GM12878 (cell line): ENCODE data around the gene NFYB. TPM values are rescaled to one million over a fixed set of nuclear protein-coding genes. Genes with fewer than 3 reads are reported as not detected.

Source experiments
- ATAC-seq: fragments of 200-7000 bp; cut with Tn5 transposase; 3 replicates; pipeline ENCODE4 v1.9.1; 2020; ENCODE audit warnings: mild to moderate bottlenecking, moderate library complexity
- BruUV-seq: library from RNA; stranded (reverse); fragments of 400-500 nt; replicated peaks from 2 replicates; lab custom pipeline; 2021; lab: Mats Ljungman, UMichigan
- CTCF ChIA-PET: fragments of 300-600 bp; sonication (Branson Sonifier 250); formaldehyde crosslinking; extraction: SDS; loops from one replicate; lab custom pipeline; 2021; ENCODE audit warnings: inconsistent platforms; lab: Yijun Ruan, JAX
- POLR2A ChIA-PET: fragments of 350-600 bp; formaldehyde crosslinking; extraction: SDS; loops from one replicate; lab custom pipeline; 2021; ENCODE audit warnings: inconsistent platforms; lab: Charles Lee
- RAD21 ChIA-PET: fragments of 300-600 bp; sonication (Branson Sonifier 250); formaldehyde crosslinking; loops from one replicate; lab custom pipeline; 2023; ENCODE audit warnings: antibody characterized with exemption; ENCODE audit not compliant: unreplicated experiment; lab: Charles Lee
- SMC1A ChIA-PET: fragments of 300-600 bp; sonication (Branson Sonifier 250); formaldehyde crosslinking; loops from one replicate; lab custom pipeline; 2023; ENCODE audit not compliant: unreplicated experiment, uncharacterized antibody; lab: Charles Lee
- DNase-seq: peaks from one replicate; pipeline ENCODE4 v3.0.0-alpha.2; 2011; ENCODE audit warnings: low read depth, low spot score
- FAIRE-seq: peaks from 3 replicates; lab custom pipeline; 2011; peaks lifted over from hg19 to GRCh38; lab: Jason Lieb, UNC
- H2AFZ ChIP-seq: 2 replicates; pipeline ENCODE4 v1.6.0; 2011; ENCODE audit warnings: low read depth, low read length, control low read depth; ENCODE audit not compliant: control insufficient read depth
- H3K27ac ChIP-seq: 2 replicates; pipeline ENCODE4 v1.5.1; 2011; ENCODE audit warnings: control low read depth; ENCODE audit not compliant: control insufficient read depth, insufficient read depth
- H3K27me3 ChIP-seq, 2 experiments: replicated peaks in 1 of 2; 2 replicates each; pipeline versions ENCODE4 v1.6.0 to v1.6.1; 2011; ENCODE audit warnings: low read length in 1 of 2; ENCODE audit not compliant: control insufficient read depth in 2 of 2, insufficient read depth in 2 of 2
- H3K36me3 ChIP-seq, 2 experiments: 2 replicates each; pipeline ENCODE4 v1.5.1; 2011; ENCODE audit warnings: low read length in 1 of 2; ENCODE audit not compliant: control insufficient read depth in 2 of 2, insufficient read depth in 2 of 2
- H3K4me1 ChIP-seq: 2 replicates; pipeline ENCODE4 v1.6.1; 2011; ENCODE audit warnings: mild to moderate bottlenecking, low read length, moderate library complexity, mixed read lengths; ENCODE audit not compliant: control insufficient read depth, insufficient read depth
- H3K4me2 ChIP-seq: 2 replicates; pipeline ENCODE4 v1.6.0; 2011; ENCODE audit warnings: control low read depth; ENCODE audit not compliant: control insufficient read depth, insufficient read depth
- H3K4me3 ChIP-seq: fragments of 200-600 bp; sonication (generic); 2 replicates; pipeline ENCODE4 v1.5.1; 2016
- H3K79me2 ChIP-seq: 2 replicates; pipeline ENCODE4 v1.6.0; 2011; ENCODE audit warnings: low read length; ENCODE audit not compliant: control insufficient read depth, insufficient read depth
- H3K9ac ChIP-seq: 2 replicates; pipeline ENCODE4 v1.8.0; 2011; ENCODE audit warnings: low read length, control low read depth, mixed read lengths; ENCODE audit not compliant: control insufficient read depth, insufficient read depth
- H3K9me3 ChIP-seq: replicated peaks from 3 replicates; pipeline ENCODE4 v1.5.1; 2011; ENCODE audit warnings: mild to moderate bottlenecking, low read length; ENCODE audit not compliant: control insufficient read depth, insufficient read depth
- H4K20me1 ChIP-seq: 2 replicates; pipeline ENCODE4 v1.6.0; 2011; ENCODE audit not compliant: control insufficient read depth, insufficient read depth
- BHLHE40 ChIP-seq, 2 experiments: fragments of 450-650 bp in 1 of 2; IDR thresholded peaks; 2 replicates each; pipeline ENCODE4 v1.6.1; 2011 to 2017; ENCODE audit warnings: low read depth in 2 of 2, borderline replicate concordance in 1 of 2, improper control_type of control experiment in 1 of 2, low read length in 1 of 2, mild to moderate bottlenecking in 1 of 2
- ESRRA ChIP-seq: IDR thresholded peaks from 2 replicates; pipeline ENCODE4 v1.6.1; 2012; ENCODE audit warnings: mild to moderate bottlenecking, low read length, improper control_type of control experiment
- FOS ChIP-seq: IDR thresholded peaks from 3 replicates; pipeline ENCODE4 v1.6.1; 2011; ENCODE audit warnings: borderline replicate concordance; ENCODE audit not compliant: insufficient read length; ENCODE audit errors: extremely low read depth
- FOXK2 ChIP-seq: fragments of 450-650 bp; IDR thresholded peaks from 2 replicates; pipeline ENCODE4 v1.6.1; 2017; ENCODE audit warnings: mild to moderate bottlenecking, moderate library complexity
- FOXM1 ChIP-seq: IDR thresholded peaks from 2 replicates; pipeline ENCODE4 v1.6.1; 2012; ENCODE audit warnings: low read depth, mild to moderate bottlenecking, inconsistent platforms, low read length, moderate library complexity
- GABPA ChIP-seq: IDR thresholded peaks from 2 replicates; pipeline ENCODE4 v1.6.1; 2014; ENCODE audit warnings: antibody characterized with exemption, low read depth, mild to moderate bottlenecking, inconsistent platforms
- JUND ChIP-seq: IDR thresholded peaks from 2 replicates; pipeline ENCODE4 v1.6.1; 2012; ENCODE audit warnings: low read depth, mild to moderate bottlenecking, low read length, improper control_type of control experiment, moderate library complexity
- NFIC ChIP-seq: IDR thresholded peaks from 2 replicates; pipeline ENCODE4 v1.6.1; 2012; ENCODE audit warnings: low read depth, mild to moderate bottlenecking, inconsistent platforms, low read length, moderate library complexity
- NFYA ChIP-seq: IDR thresholded peaks from 2 replicates; pipeline ENCODE4 v1.6.1; 2011; ENCODE audit warnings: low read depth, mild to moderate bottlenecking, low read length, improper control_type of control experiment, borderline replicate concordance
- NR2C1 ChIP-seq: fragments of 450-650 bp; IDR thresholded peaks from 2 replicates; pipeline ENCODE4 v1.6.1; 2017; ENCODE audit warnings: antibody characterized with exemption, mild to moderate bottlenecking, moderate library complexity
- PAX5 ChIP-seq: IDR thresholded peaks from 2 replicates; pipeline ENCODE4 v1.6.1; 2011; ENCODE audit warnings: low read depth, low read length, borderline replicate concordance
- RB1 ChIP-seq: fragments of 450-650 bp; formaldehyde crosslinking; IDR thresholded peaks from 2 replicates; pipeline ENCODE4 v1.6.1; 2017; ENCODE audit warnings: mild to moderate bottlenecking, borderline replicate concordance
- SIN3A ChIP-seq: IDR thresholded peaks from 2 replicates; pipeline ENCODE4 v1.6.1; 2012; ENCODE audit warnings: low read depth, low read length, improper control_type of control experiment
- ZBED1 ChIP-seq: IDR thresholded peaks from 2 replicates; pipeline ENCODE4 v1.6.1; 2016; ENCODE audit warnings: borderline replicate concordance
- ZNF217 ChIP-seq: fragments of 450-650 bp; IDR thresholded peaks from 2 replicates; pipeline ENCODE4 v1.6.1; 2017; ENCODE audit warnings: antibody characterized with exemption, mild to moderate bottlenecking
- WGBS: methylation state at CpG from one replicate; pipeline ENCODE4 v1.1.6; 2016; ENCODE audit warnings: low lambda C conversion rate; ENCODE audit not compliant: insufficient replicate concordance, insufficient coverage; ENCODE audit errors: missing lambda C conversion rate; 5-methylcytosine and 5-hydroxymethylcytosine counted together
- in situ Hi-C: fragments of 300-500 bp; cut with MboI; formaldehyde crosslinking; loops from 9 replicates; pipeline ENCODE4 v1.14.3; 2018; ENCODE audit warnings: mixed read lengths
- intact Hi-C: fragments of 100-400 bp; cut with micrococcal nuclease; formaldehyde crosslinking; loops from one replicate; pipeline ENCODE4 v1.14.2; 2022; ENCODE audit not compliant: unreplicated experiment
- polyA plus RNA-seq, 11 experiments: library from polyadenylated mRNA; depleted of rRNA in 4 of 11; unstranded in 6 of 11; stranded (reverse) in 5 of 11; fragments of >200 nt; fragmentation: Nextera tagmentation in 4 of 11; fragmentation: Illumina TruSeq in 1 of 11; extraction: Ambion mirVana in 4 of 11; extraction: Trizol in 1 of 11; gene quantifications; 1 replicate in 1 of 11; 2 replicates in 10 of 11; pipeline versions ENCODE4 v1.2.1 to v1.2.3, GENCODE V29; 2011 to 2016; ENCODE audit warnings: inconsistent platforms in 2 of 11, missing spikeins in 2 of 11, low read depth in 1 of 11
- total RNA-seq, 4 experiments: library from RNA; depleted of rRNA in 3 of 4; stranded (reverse); fragments of >200 nt in 3 of 4; fragmentation: Illumina TruSeq in 1 of 4; extraction: Trizol in 1 of 4; gene quantifications; 2 replicates each; pipeline versions ENCODE4 v1.2.1 to v1.2.3, GENCODE V29; 2013 to 2021
- TF ChIP-seq, protein P1 (sequence below): fragments of 450-650 bp; IDR thresholded peaks from 2 replicates; pipeline ENCODE4 v1.6.1; 2016; ENCODE audit warnings: mild to moderate bottlenecking
- TF ChIP-seq, protein P2 (sequence below): IDR thresholded peaks from 2 replicates; pipeline ENCODE4 v1.6.1; 2012; ENCODE audit warnings: improper control_type of control experiment, low read depth, low read length; ENCODE audit not compliant: insufficient replicate concordance

NFYB gene
- total and polyA plus RNA-seq, 10 of the 15 experiments (the other 5 are each of a cell fraction or from before 2014, with no cell fraction given) = 13.8 to 42.3 (median 28.2) TPM

DNA sequence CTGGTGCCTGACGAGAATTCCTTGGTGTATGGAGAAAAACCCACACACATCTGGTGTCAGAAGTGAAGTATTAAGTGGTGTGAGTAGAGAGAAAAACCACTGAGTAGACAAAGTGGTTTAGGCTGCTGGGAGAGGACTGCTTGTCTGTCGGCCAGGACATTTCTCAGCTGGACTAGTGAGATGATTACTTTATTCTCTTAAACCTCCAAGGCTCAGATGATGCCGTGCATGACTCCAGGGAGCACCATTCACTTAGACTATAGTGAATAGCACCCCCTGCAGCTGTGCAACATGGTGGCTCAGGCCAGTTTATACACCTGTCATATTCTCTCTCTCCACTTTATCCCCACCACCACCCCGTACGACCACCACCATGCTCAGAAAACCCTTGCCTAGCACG lies 28.5 kb upstream of the NFYB start:
- no TSS peak for BruUV-seq
- no peak overlapping the region for H3K4me3 ChIP-seq
- H2AFZ ChIP-seq = no peak overlapping the region
- no peaks in the 10 kb centered on the region for H3K27me3 ChIP-seq
- H3K79me2 ChIP-seq = no peaks in the 10 kb centered on the region
- FAIRE-seq (no peak), DNase-seq (no peak), ATAC-seq (no peak)
- H3K36me3 ChIP-seq = no peaks in the 10 kb centered on the region
- no peak overlapping the region for H3K27ac ChIP-seq
- SMC1A ChIA-PET = interaction anchor here (0.6 kb wide), 1 partner anchor 12 kb away, joined by 3 read pairs; no protein-coding TSS in a partner anchor
- intact Hi-C loops = no loop called here
- 42% methylated on average over 6 of the region's 6 CpGs for WGBS
- no peak overlapping the region for H3K4me2 ChIP-seq
- no peaks in the 10 kb centered on the region for H4K20me1 ChIP-seq
- H3K4me1 ChIP-seq = no peaks in the 10 kb centered on the region
- POLR2A ChIA-PET = no interaction called here
- in situ Hi-C loops = no loop called here
- no peak overlapping the region for H3K9ac ChIP-seq
- TF ChIP-seq NR2C1 (no peak), ESRRA (no peak), PAX5 (no peak), RB1 (no peak), ZBED1 (no peak), ZNF217 (no peak), JUND (no peak), BHLHE40 (IDR thresholded peaks at IDR 0.05; ENCODE audit: borderline replicate concordance in 1 of 2, low read depth in 2 of 2, low read length in 1 of 2) (no peak), FOS (no peak), SIN3A (no peak), GABPA (no peak), NFYA (no peak), FOXK2 (no peak), NFIC (no peak), FOXM1 (no peak)
- TF ChIP-seq, protein P1, sequence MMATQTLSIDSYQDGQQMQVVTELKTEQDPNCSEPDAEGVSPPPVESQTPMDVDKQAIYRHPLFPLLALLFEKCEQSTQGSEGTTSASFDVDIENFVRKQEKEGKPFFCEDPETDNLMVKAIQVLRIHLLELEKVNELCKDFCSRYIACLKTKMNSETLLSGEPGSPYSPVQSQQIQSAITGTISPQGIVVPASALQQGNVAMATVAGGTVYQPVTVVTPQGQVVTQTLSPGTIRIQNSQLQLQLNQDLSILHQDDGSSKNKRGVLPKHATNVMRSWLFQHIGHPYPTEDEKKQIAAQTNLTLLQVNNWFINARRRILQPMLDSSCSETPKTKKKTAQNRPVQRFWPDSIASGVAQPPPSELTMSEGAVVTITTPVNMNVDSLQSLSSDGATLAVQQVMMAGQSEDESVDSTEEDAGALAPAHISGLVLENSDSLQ = no peak
- TF ChIP-seq, protein P2, sequence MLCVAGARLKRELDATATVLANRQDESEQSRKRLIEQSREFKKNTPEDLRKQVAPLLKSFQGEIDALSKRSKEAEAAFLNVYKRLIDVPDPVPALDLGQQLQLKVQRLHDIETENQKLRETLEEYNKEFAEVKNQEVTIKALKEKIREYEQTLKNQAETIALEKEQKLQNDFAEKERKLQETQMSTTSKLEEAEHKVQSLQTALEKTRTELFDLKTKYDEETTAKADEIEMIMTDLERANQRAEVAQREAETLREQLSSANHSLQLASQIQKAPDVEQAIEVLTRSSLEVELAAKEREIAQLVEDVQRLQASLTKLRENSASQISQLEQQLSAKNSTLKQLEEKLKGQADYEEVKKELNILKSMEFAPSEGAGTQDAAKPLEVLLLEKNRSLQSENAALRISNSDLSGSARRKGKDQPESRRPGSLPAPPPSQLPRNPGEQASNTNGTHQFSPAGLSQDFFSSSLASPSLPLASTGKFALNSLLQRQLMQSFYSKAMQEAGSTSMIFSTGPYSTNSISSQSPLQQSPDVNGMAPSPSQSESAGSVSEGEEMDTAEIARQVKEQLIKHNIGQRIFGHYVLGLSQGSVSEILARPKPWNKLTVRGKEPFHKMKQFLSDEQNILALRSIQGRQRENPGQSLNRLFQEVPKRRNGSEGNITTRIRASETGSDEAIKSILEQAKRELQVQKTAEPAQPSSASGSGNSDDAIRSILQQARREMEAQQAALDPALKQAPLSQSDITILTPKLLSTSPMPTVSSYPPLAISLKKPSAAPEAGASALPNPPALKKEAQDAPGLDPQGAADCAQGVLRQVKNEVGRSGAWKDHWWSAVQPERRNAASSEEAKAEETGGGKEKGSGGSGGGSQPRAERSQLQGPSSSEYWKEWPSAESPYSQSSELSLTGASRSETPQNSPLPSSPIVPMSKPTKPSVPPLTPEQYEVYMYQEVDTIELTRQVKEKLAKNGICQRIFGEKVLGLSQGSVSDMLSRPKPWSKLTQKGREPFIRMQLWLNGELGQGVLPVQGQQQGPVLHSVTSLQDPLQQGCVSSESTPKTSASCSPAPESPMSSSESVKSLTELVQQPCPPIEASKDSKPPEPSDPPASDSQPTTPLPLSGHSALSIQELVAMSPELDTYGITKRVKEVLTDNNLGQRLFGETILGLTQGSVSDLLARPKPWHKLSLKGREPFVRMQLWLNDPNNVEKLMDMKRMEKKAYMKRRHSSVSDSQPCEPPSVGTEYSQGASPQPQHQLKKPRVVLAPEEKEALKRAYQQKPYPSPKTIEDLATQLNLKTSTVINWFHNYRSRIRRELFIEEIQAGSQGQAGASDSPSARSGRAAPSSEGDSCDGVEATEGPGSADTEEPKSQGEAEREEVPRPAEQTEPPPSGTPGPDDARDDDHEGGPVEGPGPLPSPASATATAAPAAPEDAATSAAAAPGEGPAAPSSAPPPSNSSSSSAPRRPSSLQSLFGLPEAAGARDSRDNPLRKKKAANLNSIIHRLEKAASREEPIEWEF = no peak
- H3K9me3 ChIP-seq = no peaks in the 10 kb centered on the region
- RAD21 ChIA-PET = no interaction called here
- CTCF ChIA-PET = interaction anchor here (1.0 to 1.3 kb wide), 3 partner anchors 24 to 193 kb away, joined by 3 read pairs; no protein-coding TSS in a partner anchor
